Measurements from ENCODE around the gene B2M. TPM values are rescaled to one million over a fixed set of nuclear protein-coding genes. Genes with fewer than 3 reads are reported as not detected.
"Not testable (repeated sequence)": the region's sequence is repeated elsewhere in the genome, so short reads cannot be mapped to it uniquely, and the experiment has no call there.

Gene B2M
- total RNA-seq, 2 experiments from 2014 or later = 6,098 to 6,314 TPM

GRCh38 chr15:44675911-44676310 lies 35.4 kb upstream of the B2M start:
- DNase-seq = no peak
- peaks cover 4% of the 10 kb centered on the region for H3K36me3 Mint-ChIP-seq
- H3K9me3 Mint-ChIP-seq = no peaks in the 10 kb centered on the region
- peak overlapping the region; percentile 74 for H3K4me3 Mint-ChIP-seq
- intact Hi-C loops (cut with micrococcal nuclease) = loop anchor here (2.0 kb wide), 1 partner anchor 13 kb away; the partner anchor contains the start of gene SPG11
- ChIA-PET POLR2A (interaction anchor here (1.2 to 3.7 kb wide), 2 partner anchors 25 to 36 kb away, joined by 3 to 67 read pairs; partner anchors contain the start of genes B2M and PATL2), CTCF (interaction anchor here (1.4 to 2.4 kb wide), 3 partner anchors 12 to 63 kb away, joined by 7 to 11 read pairs (median 8); partner anchors contain the start of genes B2M, PATL2 and SPG11)
- H3K27me3 Mint-ChIP-seq = no peaks in the 10 kb centered on the region
- peaks cover 84% of the 10 kb centered on the region for H3K4me1 Mint-ChIP-seq (ENCODE audit: low read depth)
- H3K27ac Mint-ChIP-seq = peak overlapping the region; percentile 95

- peak; percentile 77 for DNase-seq
- H3K27ac Mint-ChIP-seq = peak overlapping the region; percentile 95
- intact Hi-C loops (cut with micrococcal nuclease) = loop anchor here (1.0 to 2.0 kb wide), 4 partner anchors 10 to 52 kb away; partner anchors contain the start of genes B2M, PATL2 and SPG11
- H3K36me3 Mint-ChIP-seq = peaks cover 4% of the 10 kb centered on the region
- no peaks in the 10 kb centered on the region for H3K27me3 Mint-ChIP-seq
- ChIA-PET POLR2A (interaction anchor here (1.2 to 3.7 kb wide), 8 partner anchors 12 to 59 kb away, joined by 4 to 67 read pairs (median 7); partner anchors contain the start of genes B2M, PATL2, SPG11 and TRIM69), CTCF (interaction anchor here (0.6 to 3.1 kb wide), 7 partner anchors 11 to 84 kb away, joined by 3 to 42 read pairs (median 5); partner anchors contain the start of genes B2M, PATL2 and SPG11)
- H3K4me3 Mint-ChIP-seq = peak overlapping the region; percentile 74
- H3K4me1 Mint-ChIP-seq (ENCODE audit: low read depth) = peaks cover 83% of the 10 kb centered on the region
- H3K9me3 Mint-ChIP-seq = no peaks in the 10 kb centered on the region
Observed at GRCh38 chr15:44676676-44677075, 34.6 kb upstream of the B2M start.

GRCh38 chr15:44682211-44682610 lies 29.1 kb upstream of the B2M start:
- POLR2A ChIA-PET = interaction anchor here (1.7 to 5.3 kb wide), 3 partner anchors 17 to 30 kb away, joined by 8 to 59 read pairs (median 21); partner anchors contain the start of genes B2M, PATL2 and SPG11
- Mint-ChIP-seq H3K9me3 (peaks cover 22% of the 10 kb centered on the region), H3K4me3 (peak overlapping the region; percentile 68), H3K27ac (peak overlapping the region; percentile 94), H3K4me1 (ENCODE audit: low read depth) (peaks cover 73% of the 10 kb centered on the region), H3K27me3 (no peaks in the 10 kb centered on the region), H3K36me3 (peaks cover 14% of the 10 kb centered on the region)
- intact Hi-C loops (cut with micrococcal nuclease) = loop anchor here (5.0 kb wide), 1 partner anchor 255 kb away; the partner anchor contains the start of gene CTDSPL2
- DNase-seq = peak; percentile 32
- CTCF ChIA-PET = interaction anchor here (1.1 to 3.9 kb wide), 7 partner anchors 10 to 54 kb away, joined by 3 to 32 read pairs (median 6); partner anchors contain the start of genes B2M, PATL2, SPG11 and TRIM69

GRCh38 chr15:44682809-44683682 lies 28.3 kb upstream of the B2M start:
- intact Hi-C loops (cut with micrococcal nuclease) = loop anchor here (1.0 to 5.0 kb wide), 3 partner anchors 27 to 256 kb away; partner anchors contain the start of gene CTDSPL2
- Mint-ChIP-seq H3K4me3 (peak overlapping the region; percentile 68), H3K4me1 (ENCODE audit: low read depth) (peaks cover 67% of the 10 kb centered on the region), H3K27ac (peak overlapping the region; percentile 94), H3K9me3 (peaks cover 29% of the 10 kb centered on the region), H3K36me3 (peaks cover 20% of the 10 kb centered on the region)
- H3K27me3 Mint-ChIP-seq = not testable (repeated sequence)
- POLR2A ChIA-PET = interaction anchor here (0.7 to 5.3 kb wide), 6 partner anchors 16 to 45 kb away, joined by 3 to 59 read pairs (median 6); partner anchors contain the start of genes B2M, PATL2 and SPG11
- peak; percentile 91 for DNase-seq
- CTCF ChIA-PET = interaction anchor here (0.6 to 3.9 kb wide), 8 partner anchors 11 to 53 kb away, joined by 3 to 32 read pairs (median 4); partner anchors contain the start of genes B2M, PATL2, SPG11 and TRIM69

- Mint-ChIP-seq H3K9me3 (peaks cover 38% of the 10 kb centered on the region), H3K27ac (peak overlapping the region; percentile 5), H3K36me3 (peaks cover 21% of the 10 kb centered on the region), H3K4me1 (ENCODE audit: low read depth) (peaks cover 24% of the 10 kb centered on the region)
- DNase-seq; POLR2A ChIA-PET; intact Hi-C loops (cut with micrococcal nuclease); H3K4me3 Mint-ChIP-seq; H3K27me3 Mint-ChIP-seq: not testable (repeated sequence)
- CTCF ChIA-PET = interaction anchor here (1.9 kb wide), 1 partner anchor 26 kb away, joined by 4 read pairs; the partner anchor contains the start of gene SPG11
Observed at GRCh38 chr15:44689318-44689717, 22.0 kb upstream of the B2M start.

GRCh38 chr15:44690245-44690644 lies 21.1 kb upstream of the B2M start:
- peak; percentile 38 for DNase-seq
- CTCF ChIA-PET = interaction anchor here (0.6 to 1.2 kb wide), 2 partner anchors 47 to 109 kb away, joined by 3 to 4 read pairs; no protein-coding TSS in a partner anchor
- Mint-ChIP-seq H3K9me3 (peaks cover 32% of the 10 kb centered on the region), H3K4me1 (ENCODE audit: low read depth) (peaks cover 25% of the 10 kb centered on the region), H3K36me3 (peaks cover 18% of the 10 kb centered on the region)
- intact Hi-C loops (cut with micrococcal nuclease); H3K27ac Mint-ChIP-seq; H3K4me3 Mint-ChIP-seq; H3K27me3 Mint-ChIP-seq: not testable (repeated sequence)
- POLR2A ChIA-PET = interaction anchor here (0.9 kb wide), 1 partner anchor 41 kb away, joined by 3 read pairs; no protein-coding TSS in a partner anchor

- H3K4me1 Mint-ChIP-seq (ENCODE audit: low read depth) = peaks cover 28% of the 10 kb centered on the region
- H3K4me3 Mint-ChIP-seq = no peak overlapping the region
- intact Hi-C loops (cut with micrococcal nuclease) = no loop called here
- no peak overlapping the region for H3K27ac Mint-ChIP-seq
- DNase-seq = no peak
- CTCF ChIA-PET = interaction anchor here (1.6 to 1.8 kb wide), 2 partner anchors 17 to 28 kb away, joined by 5 read pairs; no protein-coding TSS in a partner anchor
- no peaks in the 10 kb centered on the region for H3K27me3 Mint-ChIP-seq
- POLR2A ChIA-PET = interaction anchor here (1.0 to 1.9 kb wide), 3 partner anchors 18 to 43 kb away, joined by 3 to 7 read pairs (median 4); partner anchors contain the start of genes B2M, PATL2, SPG11 and TRIM69
- peaks cover 6% of the 10 kb centered on the region for H3K36me3 Mint-ChIP-seq
- peaks cover 16% of the 10 kb centered on the region for H3K9me3 Mint-ChIP-seq
Observed at GRCh38 chr15:44692659-44693058, 18.7 kb upstream of the B2M start.

GRCh38 chr15:44694416-44694815 lies 16.9 kb upstream of the B2M start:
- ChIA-PET POLR2A (interaction anchor here (1.6 kb wide), 1 partner anchor 17 kb away, joined by 10 read pairs; the partner anchor contains the start of genes B2M and PATL2), CTCF (interaction anchor here (1.0 to 1.6 kb wide), 2 partner anchors 16 to 31 kb away, joined by 6 to 7 read pairs; partner anchors contain the start of genes PATL2 and SPG11)
- H3K9me3 Mint-ChIP-seq = peaks cover 5% of the 10 kb centered on the region
- DNase-seq = no peak
- no peak overlapping the region for H3K4me3 Mint-ChIP-seq
- H3K27ac Mint-ChIP-seq = no peak overlapping the region
- H3K27me3 Mint-ChIP-seq = no peaks in the 10 kb centered on the region
- no peaks in the 10 kb centered on the region for H3K36me3 Mint-ChIP-seq
- peaks cover 20% of the 10 kb centered on the region for H3K4me1 Mint-ChIP-seq (ENCODE audit: low read depth)
- intact Hi-C loops (cut with micrococcal nuclease) = no loop called here

GRCh38 chr15:44695294-44695693 lies 16.0 kb upstream of the B2M start:
- Mint-ChIP-seq H3K27me3 (no peaks in the 10 kb centered on the region), H3K4me3 (no peak overlapping the region), H3K4me1 (ENCODE audit: low read depth) (peaks cover 16% of the 10 kb centered on the region), H3K9me3 (peaks cover 10% of the 10 kb centered on the region), H3K36me3 (peaks cover 2% of the 10 kb centered on the region), H3K27ac (no peak overlapping the region)
- DNase-seq = no peak
- ChIA-PET POLR2A (interaction anchor here (1.3 to 1.6 kb wide), 3 partner anchors 16 to 33 kb away, joined by 3 to 10 read pairs (median 3); partner anchors contain the start of genes B2M and PATL2), CTCF (interaction anchor here (1.6 kb wide), 2 partner anchors 32 to 42 kb away, joined by 6 read pairs; partner anchors contain the start of gene SPG11)
- intact Hi-C loops (cut with micrococcal nuclease) = no loop called here

- intact Hi-C loops (cut with micrococcal nuclease) = no loop called here
- ChIA-PET CTCF (interaction anchor here (0.7 to 2.0 kb wide), 2 partner anchors 33 to 102 kb away, joined by 4 to 6 read pairs; partner anchors contain the start of gene SPG11), POLR2A (interaction anchor here (0.6 to 1.3 kb wide), 2 partner anchors 14 to 19 kb away, joined by 4 to 5 read pairs; partner anchors contain the start of genes B2M and PATL2)
- Mint-ChIP-seq H3K27ac (no peak overlapping the region), H3K27me3 (no peaks in the 10 kb centered on the region), H3K4me3 (no peak overlapping the region), H3K4me1 (ENCODE audit: low read depth) (peaks cover 22% of the 10 kb centered on the region), H3K36me3 (peaks cover 7% of the 10 kb centered on the region), H3K9me3 (peaks cover 23% of the 10 kb centered on the region)
- DNase-seq = no peak
Observed at GRCh38 chr15:44697014-44697413, 14.3 kb upstream of the B2M start.

- intact Hi-C loops (cut with micrococcal nuclease) = no loop called here
- POLR2A ChIA-PET = interaction anchor here (0.9 kb wide), 1 partner anchor 15 kb away, joined by 3 read pairs; no protein-coding TSS in a partner anchor
- Mint-ChIP-seq H3K9me3 (peaks cover 26% of the 10 kb centered on the region), H3K4me1 (ENCODE audit: low read depth) (peaks cover 22% of the 10 kb centered on the region), H3K27ac (no peak overlapping the region), H3K4me3 (no peak overlapping the region), H3K36me3 (peaks cover 8% of the 10 kb centered on the region), H3K27me3 (no peaks in the 10 kb centered on the region)
- CTCF ChIA-PET = interaction anchor here (0.7 to 1.1 kb wide), 5 partner anchors 11 to 109 kb away, joined by 3 to 5 read pairs (median 3); partner anchors contain the start of gene SPG11
- DNase-seq = no peak
Observed at GRCh38 chr15:44698641-44699040, 12.7 kb upstream of the B2M start.

All from activated CD4-positive, alpha-beta memory T cell treated with anti-CD3 and anti-CD28 coated beads for 36 hours (primary cell).